ENCODE results near the gene SPACA7.

GRCh38 chr13:112443995-112444311 lies 67.8 kb downstream of the SPACA7 start:
- TF ChIP-seq CTCF (IDR thresholded peaks at IDR 0.05) (peak; percentile 68 to 90 (median 82)), POLR2A (IDR thresholded peaks at IDR 0.05) (no peak)
